Pancreas (tissue), 10 donors: ENCODE data around the gene ENKD1. TPM values are rescaled to one million over a fixed set of nuclear protein-coding genes. Genes with fewer than 3 reads are reported as not detected.

Experiments used
- ATAC-seq, 4 donors: fragments of 200-7000 bp; cut with Tn5 transposase; one replicate each; pipeline versions ENCODE4 v1.8.0 to v1.9.1; 2020; ENCODE audit warnings: mild to moderate bottlenecking in 4 of 4, moderate library complexity in 4 of 4
- DNase-seq, 6 donors: peaks; one replicate each; pipeline ENCODE4 v3.0.0-alpha.2; 2020
- FAIRE-seq: peaks from 2 replicates; lab custom pipeline; 2012; peaks lifted over from hg19 to GRCh38; lab: Jason Lieb, UNC
- H3K27ac ChIP-seq, 4 donors: fragments of 200-600 bp; sonication (generic); 1 replicate in 3 of 4; 2 replicates in 1 of 4; pipeline versions ENCODE4 v1.5.0 to v1.8.0; 2020
- H3K27me3 ChIP-seq, 4 donors: fragments of 200-600 bp; one replicate each; pipeline ENCODE4 v1.8.0; 2021
- H3K36me3 ChIP-seq, 3 donors: fragments of 200-600 bp; sonication (generic) in 1 of 3; one replicate each; pipeline versions ENCODE4 v1.5.0 to v1.8.0; 2020 to 2021
- H3K4me1 ChIP-seq, 3 donors: fragments of 200-600 bp; one replicate each; pipeline ENCODE4 v1.8.0; 2021
- H3K4me3 ChIP-seq, 4 donors: fragments of 200-600 bp; sonication (generic) in 2 of 4; one replicate each; pipeline versions ENCODE4 v1.5.0 to v1.8.0; 2020 to 2021
- H3K9me3 ChIP-seq, 4 donors: fragments of 200-600 bp; one replicate each; pipeline ENCODE4 v1.8.0; 2021
- CTCF ChIP-seq, 4 donors: fragments of 200-600 bp; sonication (generic) in 3 of 4; IDR thresholded peaks; one replicate each; pipeline versions ENCODE4 v1.5.0 to v1.8.0; 2021; ENCODE audit warnings: antibody characterized with exemption in 4 of 4
- WGBS, 2 donors: extraction: QIAGEN DNeasy Blood & Tissue Kit; methylation state at CpG; one replicate each; pipeline ENCODE4 v1.1.7; 2013; 5-methylcytosine and 5-hydroxymethylcytosine counted together
- intact Hi-C, 3 donors: fragments of 100-400 bp; cut with DNase I; formaldehyde crosslinking; loops; one replicate each; pipeline versions ENCODE4 v1.11.1 to v1.14.2; 2022
- polyA plus RNA-seq, 2 donors: library from polyadenylated mRNA; stranded (reverse); fragments of 200-250 nt; gene quantifications; one replicate each; pipeline ENCODE4 v1.2.3, GENCODE V29; 2013
- total RNA-seq, 6 donors: library from RNA; stranded (reverse); fragmentation: NEBNext Ultra II Directional in 4 of 6; extraction: Animal tissue kit (Norgen Biotek cat#: 25700) in 4 of 6; gene quantifications; one replicate each; pipeline versions ENCODE4 v1.2.1 to v1.2.4, GENCODE V29; 2021 to 2023
- donor health status: healthy with polysubstance abuse.
- donor health status: DM: no; HTN: no; CAD: no; lungs with moderate emphysema.
- donor health status: DM: no; HTN: no; CAD: no.
- donor health status: control.
- donor health status: control.
- donor health status: Bipolar disorder and iron deficiency.
- donor health status: DM: yes; HTN: yes; CAD: no.
- donor health status: DM: no; HTN: no; CAD: no.
- donor health status: DM: no; HTN: no; CAD: no.
- donor health status: DM: yes; HTN: yes; CAD: no.

The ENKD1 gene
- total and polyA plus RNA-seq, 8 donors: 24.3 to 171 (median 47.5) TPM

GRCh38 chr16:67657017-67657608 lies 9.4 kb downstream of the ENKD1 start:
- DNase-seq (no peak), ATAC-seq (no peak), FAIRE-seq (no peak)
- intact Hi-C loops: no loop called here
- Histone ChIP-seq H3K36me3 (no peaks in the 10 kb centered on the region), H3K9me3 (no peaks in the 10 kb centered on the region), H3K4me1 (peaks cover 11 to 14% (median 13%) of the 10 kb centered on the region in 3 donors), H3K27ac (no peak overlapping the region), H3K4me3 (no peak overlapping the region), H3K27me3 (no peaks in the 10 kb centered on the region)
- TF ChIP-seq CTCF (IDR thresholded peaks at IDR 0.05): no peak
- 95 to 97% methylated on average over 12 to 16 of the region's 16 CpGs for WGBS, 2 donors

- ATAC-seq (no peak), DNase-seq (no peak), FAIRE-seq (no peak)
- Histone ChIP-seq H3K27me3 (no peaks in the 10 kb centered on the region), H3K36me3 (no peaks in the 10 kb centered on the region), H3K4me1 (peaks cover 7 to 8% (median 8%) of the 10 kb centered on the region in 3 donors), H3K9me3 (no peaks in the 10 kb centered on the region), H3K27ac (no peak overlapping the region), H3K4me3 (no peak overlapping the region)
- TF ChIP-seq CTCF (IDR thresholded peaks at IDR 0.05): no peak
- 82 to 86% methylated on average over 9 of the region's 9 CpGs for whole genome bisulfite sequencing, 2 donors
- intact Hi-C loops: no loop called here
These were observed 10.1 kb downstream of the ENKD1 start for GRCh38 chr16:67656344-67657016.

- Histone ChIP-seq H3K36me3 (no peaks in the 10 kb centered on the region), H3K9me3 (no peaks in the 10 kb centered on the region), H3K27ac (no peak overlapping the region), H3K4me3 (no peak overlapping the region), H3K27me3 (no peaks in the 10 kb centered on the region), H3K4me1 (peaks cover 6 to 8% (median 7%) of the 10 kb centered on the region in 3 donors)
- DNase-seq (no peak), FAIRE-seq (no peak), ATAC-seq (no peak)
- TF ChIP-seq CTCF (IDR thresholded peaks at IDR 0.05): no peak
- intact Hi-C loops: no loop called here
- WGBS, 2 donors: 73% methylated on average over 4 of the region's 4 CpGs
These were observed 11.2 kb downstream of the ENKD1 start for GRCh38 chr16:67655363-67655762.

- Histone ChIP-seq H3K27ac (no peak overlapping the region), H3K4me1 (peaks cover 6 to 8% (median 6%) of the 10 kb centered on the region in 3 donors), H3K36me3 (no peaks in the 10 kb centered on the region), H3K9me3 (no peaks in the 10 kb centered on the region), H3K27me3 (no peaks in the 10 kb centered on the region), H3K4me3 (no peak overlapping the region)
- intact Hi-C loops: no loop called here
- no peak for FAIRE-seq
- ATAC-seq: no peak
- TF ChIP-seq CTCF (IDR thresholded peaks at IDR 0.05): no peak
- DNase-seq: peak in 2 of 6 donors; percentile 13 to 72
- 47 to 52% methylated on average over 30 of the region's 30 CpGs for WGBS, 2 donors
These were observed 12.1 kb downstream of the ENKD1 start for GRCh38 chr16:67654403-67654911.
